HFFc6 (cell line): ENCODE results near the gene COX10. TPM values are rescaled to one million over a fixed set of nuclear protein-coding genes. Genes with fewer than 3 reads are reported as not detected.
"Not testable (repeated sequence)": the region's sequence is repeated elsewhere in the genome, so short reads cannot be mapped to it uniquely, and the experiment has no call there.

ENCODE experiments used
- DNase-seq: peaks from one replicate; pipeline ENCODE4 v3.0.0-alpha.2; 2018
- H3K27ac Mint-ChIP-seq: 2 replicates; pipeline ENCODE4 v1.8.0; 2020; ENCODE audit warnings: mild to moderate bottlenecking, mixed read lengths
- H3K27me3 Mint-ChIP-seq: 2 replicates; pipeline ENCODE4 v1.8.0; 2021; ENCODE audit warnings: mild to moderate bottlenecking, moderate library complexity, mixed read lengths; ENCODE audit not compliant: insufficient read depth
- H3K36me3 Mint-ChIP-seq: 2 replicates; pipeline ENCODE4 v1.8.0; 2021; ENCODE audit warnings: low read depth, mixed read lengths
- H3K4me1 Mint-ChIP-seq: 2 replicates; pipeline ENCODE4 v1.8.0; 2020; ENCODE audit warnings: low read depth, mixed read lengths
- H3K4me3 Mint-ChIP-seq: 2 replicates; pipeline ENCODE4 v1.8.0; 2020; ENCODE audit warnings: mild to moderate bottlenecking, moderate library complexity, mixed read lengths
- H3K9me3 Mint-ChIP-seq: 2 replicates; pipeline ENCODE4 v1.8.0; 2020; ENCODE audit warnings: mild to moderate bottlenecking, mixed read lengths
- total RNA-seq, 6 experiments: library from RNA; stranded (reverse); fragmentation: NEBNext Ultra II Directional; extraction: Animal tissue kit (Norgen Biotek cat#: 25700); gene quantifications; 2 replicates in 1 of 6; 3 replicates in 5 of 6; pipeline ENCODE4 v1.2.3, GENCODE V29; 2021
- TF ChIP-seq, protein P1 (sequence below): fragments of 200-600 bp; sonication (generic); IDR thresholded peaks from 2 replicates; pipeline ENCODE4 v1.5.0; 2021; ENCODE audit warnings: antibody characterized with exemption, mild to moderate bottlenecking

Gene COX10
- total RNA-seq, 6 experiments from 2014 or later: 12.2 to 16.2 (median 14.8) TPM

DNA sequence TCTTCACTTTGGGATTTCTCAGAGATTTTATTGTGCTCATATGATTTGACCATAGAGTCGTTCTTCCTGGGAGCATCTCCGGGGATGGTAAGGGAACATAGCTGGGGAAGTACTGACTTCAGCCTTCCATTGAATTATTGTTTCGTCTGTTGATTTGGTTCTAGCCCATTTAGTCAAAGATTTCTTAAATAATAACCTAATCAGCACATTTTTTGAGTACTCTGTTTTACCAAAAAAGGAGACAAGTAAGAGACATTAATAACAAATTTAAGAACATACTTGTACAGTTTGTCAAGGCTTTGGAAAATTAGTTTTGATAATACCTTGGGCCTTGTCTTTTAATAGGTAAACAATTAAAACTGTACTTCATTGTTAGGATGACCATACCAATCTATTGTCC lies 89.4 kb downstream of the COX10 start:
- Mint-ChIP-seq H3K27me3 (peaks cover 2% of the 10 kb centered on the region; the same call in 1 of the 2 replicates), H3K4me3 (no peak overlapping the region), H3K4me1 (peaks cover 16% of the 10 kb centered on the region), H3K9me3 (no peaks in the 10 kb centered on the region), H3K27ac (no peak overlapping the region), H3K36me3 (0 out of 2 replicates have a peak, but pooled peaks cover 7% of the 10 kb centered on the region)
- TF ChIP-seq, protein P1, sequence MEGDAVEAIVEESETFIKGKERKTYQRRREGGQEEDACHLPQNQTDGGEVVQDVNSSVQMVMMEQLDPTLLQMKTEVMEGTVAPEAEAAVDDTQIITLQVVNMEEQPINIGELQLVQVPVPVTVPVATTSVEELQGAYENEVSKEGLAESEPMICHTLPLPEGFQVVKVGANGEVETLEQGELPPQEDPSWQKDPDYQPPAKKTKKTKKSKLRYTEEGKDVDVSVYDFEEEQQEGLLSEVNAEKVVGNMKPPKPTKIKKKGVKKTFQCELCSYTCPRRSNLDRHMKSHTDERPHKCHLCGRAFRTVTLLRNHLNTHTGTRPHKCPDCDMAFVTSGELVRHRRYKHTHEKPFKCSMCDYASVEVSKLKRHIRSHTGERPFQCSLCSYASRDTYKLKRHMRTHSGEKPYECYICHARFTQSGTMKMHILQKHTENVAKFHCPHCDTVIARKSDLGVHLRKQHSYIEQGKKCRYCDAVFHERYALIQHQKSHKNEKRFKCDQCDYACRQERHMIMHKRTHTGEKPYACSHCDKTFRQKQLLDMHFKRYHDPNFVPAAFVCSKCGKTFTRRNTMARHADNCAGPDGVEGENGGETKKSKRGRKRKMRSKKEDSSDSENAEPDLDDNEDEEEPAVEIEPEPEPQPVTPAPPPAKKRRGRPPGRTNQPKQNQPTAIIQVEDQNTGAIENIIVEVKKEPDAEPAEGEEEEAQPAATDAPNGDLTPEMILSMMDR: no peak
- no peak for DNase-seq

DNA sequence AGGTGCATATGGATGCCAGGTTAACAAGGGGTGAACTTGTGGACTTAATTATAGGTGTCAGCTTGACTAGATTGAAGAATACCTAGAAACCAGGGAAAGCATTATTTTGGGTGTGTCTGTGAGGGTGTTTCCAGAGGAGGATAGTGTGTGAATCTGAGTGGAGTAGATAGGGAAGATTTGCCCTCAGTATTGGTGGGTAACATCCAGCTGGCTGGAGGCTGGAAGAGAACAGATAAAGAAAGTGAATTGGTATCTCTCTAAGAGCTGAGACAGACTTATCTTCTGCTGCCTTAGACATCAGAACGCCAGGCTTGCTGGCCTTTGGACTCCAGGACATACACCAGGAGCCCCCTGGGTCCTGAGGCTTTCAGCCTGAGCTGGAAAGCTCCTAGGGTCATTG lies 92.1 kb downstream of the COX10 start:
- Mint-ChIP-seq H3K4me1 (peaks cover 15% of the 10 kb centered on the region), H3K27ac (no peak overlapping the region), H3K9me3 (no peaks in the 10 kb centered on the region), H3K27me3 (no peaks in the 10 kb centered on the region), H3K36me3 (0 out of 2 replicates have a peak, but pooled peaks cover 7% of the 10 kb centered on the region), H3K4me3 (no peak overlapping the region)
- TF ChIP-seq, protein P1: no peak
- no peak for DNase-seq

DNA sequence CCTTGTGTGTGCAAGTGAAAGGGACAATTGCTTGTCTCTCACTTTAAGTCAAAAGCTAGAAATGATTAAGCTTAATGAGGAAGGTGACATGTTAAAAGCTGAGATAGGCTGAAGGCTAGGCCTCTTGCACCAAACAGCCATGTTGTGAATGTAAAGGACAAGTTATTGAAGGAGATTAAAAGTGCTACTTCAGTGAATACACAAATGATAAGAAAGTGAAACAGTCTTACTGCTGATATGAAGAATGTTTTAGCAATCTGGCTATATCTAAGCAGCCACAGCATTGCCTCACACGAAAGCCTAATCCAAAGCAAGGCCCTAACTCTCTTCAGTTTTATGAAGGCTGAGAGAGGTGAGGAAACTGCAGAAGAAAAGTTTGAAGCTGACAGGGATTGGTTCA lies 96.3 kb downstream of the COX10 start:
- peaks cover 22% of the 10 kb centered on the region for H3K9me3 Mint-ChIP-seq
- no peak overlapping the region for H3K4me3 Mint-ChIP-seq
- DNase-seq: no peak
- TF ChIP-seq, protein P1: no peak
- H3K4me1 Mint-ChIP-seq: no peaks in the 10 kb centered on the region
- no peak overlapping the region for H3K27ac Mint-ChIP-seq
- H3K36me3 Mint-ChIP-seq: peaks cover 39% of the 10 kb centered on the region
- no peaks in the 10 kb centered on the region for H3K27me3 Mint-ChIP-seq

DNA sequence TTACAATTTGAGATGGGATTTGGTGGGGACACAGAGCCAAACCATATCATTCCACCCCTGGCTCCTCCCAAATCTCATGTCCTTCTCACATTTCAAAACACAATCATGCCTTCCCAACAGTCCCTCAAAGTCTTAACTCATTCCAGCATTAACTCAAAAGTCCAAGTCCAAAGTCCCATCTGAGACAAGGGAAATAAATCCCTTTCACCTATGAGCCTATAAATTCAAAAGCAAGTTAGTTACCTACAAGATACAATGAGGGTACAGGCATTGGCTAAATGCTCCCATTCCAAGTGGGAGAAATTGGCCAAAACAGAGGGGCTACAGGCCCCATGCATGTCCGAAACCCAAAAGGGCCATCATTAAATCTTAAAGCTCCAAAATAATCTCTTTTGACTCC lies 98.5 kb downstream of the COX10 start:
- H3K27ac Mint-ChIP-seq, H3K4me3 Mint-ChIP-seq, DNase-seq, H3K27me3 Mint-ChIP-seq, H3K4me1 Mint-ChIP-seq: not testable (repeated sequence)
- H3K36me3 Mint-ChIP-seq: peaks cover 32% of the 10 kb centered on the region
- peaks cover 22% of the 10 kb centered on the region for H3K9me3 Mint-ChIP-seq

DNA sequence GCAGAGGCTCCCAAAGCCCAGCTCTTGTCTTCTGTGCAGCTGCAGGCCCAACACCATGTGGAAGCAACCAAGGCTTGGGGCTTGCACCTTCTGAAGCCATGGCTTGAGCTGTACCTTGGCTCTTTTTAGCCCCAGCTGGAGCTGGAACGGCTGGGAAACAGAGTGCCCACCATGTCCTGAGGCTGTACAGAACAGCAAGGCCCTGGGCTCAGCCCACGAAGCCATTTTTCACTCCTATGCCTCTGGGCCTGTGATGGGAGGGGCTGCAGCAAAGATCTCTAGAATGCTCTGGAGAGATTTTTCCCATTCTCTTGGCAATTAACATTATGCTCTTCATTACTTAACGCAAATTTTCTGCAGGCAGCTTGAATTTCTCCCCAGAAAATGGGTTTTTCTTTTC lies 99.3 kb downstream of the COX10 start:
- no peaks in the 10 kb centered on the region for H3K27me3 Mint-ChIP-seq
- peaks cover 38% of the 10 kb centered on the region for H3K36me3 Mint-ChIP-seq
- no peak overlapping the region for H3K4me3 Mint-ChIP-seq
- no peak for DNase-seq
- H3K4me1 Mint-ChIP-seq: 0 out of 2 replicates have a peak, but pooled peaks cover 4% of the 10 kb centered on the region
- TF ChIP-seq, protein P1: no peak
- no peak overlapping the region for H3K27ac Mint-ChIP-seq
- H3K9me3 Mint-ChIP-seq: peaks cover 22% of the 10 kb centered on the region

DNA sequence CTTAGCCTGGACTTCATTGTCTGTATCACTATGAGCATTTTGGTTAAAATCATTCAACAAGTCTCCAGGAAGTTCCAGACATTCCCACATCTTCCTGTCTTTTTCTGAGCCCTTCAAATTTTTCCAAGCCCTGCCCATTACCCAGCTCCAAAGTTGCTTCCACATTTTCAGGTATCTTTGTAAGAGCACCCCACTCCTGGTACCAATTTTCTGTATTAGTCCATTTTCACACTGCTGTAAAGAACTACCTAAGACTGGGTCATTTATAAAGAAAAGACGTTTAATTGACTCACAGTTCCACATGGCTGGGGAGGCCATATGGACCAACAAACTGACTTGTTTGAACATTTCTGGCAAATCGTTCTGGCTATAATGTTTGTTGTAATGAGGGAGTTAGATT lies 100.0 kb downstream of the COX10 start:
- H3K27me3 Mint-ChIP-seq: no peaks in the 10 kb centered on the region
- H3K27ac Mint-ChIP-seq: no peak overlapping the region
- 0 out of 2 replicates have a peak, but pooled peaks cover 4% of the 10 kb centered on the region for H3K4me1 Mint-ChIP-seq
- peaks cover 22% of the 10 kb centered on the region for H3K9me3 Mint-ChIP-seq
- no peak overlapping the region for H3K4me3 Mint-ChIP-seq
- no peak for DNase-seq
- TF ChIP-seq, protein P1: no peak
- peaks cover 38% of the 10 kb centered on the region for H3K36me3 Mint-ChIP-seq
